Measurements from ENCODE around the gene TGFBI. TPM values are rescaled to one million over a fixed set of nuclear protein-coding genes. Genes with fewer than 3 reads are reported as not detected.

Gene TGFBI
- polyA plus RNA-seq, 4 donors: 232 to 295 (median 263) TPM

- peak in 2 of 4 donors; percentile 68 to 72 for DNase-seq (ENCODE audit: low read depth in 4 of 4, low spot score in 3 of 4)
Observed at GRCh38 chr5:136082390-136083193, 53.8 kb downstream of the TGFBI start.

- no peak for DNase-seq (ENCODE audit: low read depth in 4 of 4, low spot score in 3 of 4)
Observed at GRCh38 chr5:136084698-136085097, 55.9 kb downstream of the TGFBI start.

GRCh38 chr5:136086783-136087566 is 58.2 kb downstream of the TGFBI start:
- DNase-seq (ENCODE audit: low read depth in 4 of 4, low spot score in 3 of 4): no peak

- DNase-seq (ENCODE audit: low read depth in 4 of 4, low spot score in 3 of 4): no peak
Observed at GRCh38 chr5:136087961-136088871, 59.4 kb downstream of the TGFBI start.

GRCh38 chr5:136089791-136090190 is 61.0 kb downstream of the TGFBI start:
- DNase-seq (ENCODE audit: low read depth in 4 of 4, low spot score in 3 of 4): no peak

- DNase-seq (ENCODE audit: low read depth in 4 of 4, low spot score in 3 of 4): no peak
Observed at GRCh38 chr5:136090319-136090718, 61.5 kb downstream of the TGFBI start.

- DNase-seq (ENCODE audit: low read depth in 4 of 4, low spot score in 3 of 4): no peak
Observed at GRCh38 chr5:136094189-136094912, 65.6 kb downstream of the TGFBI start.

- no peak for DNase-seq (ENCODE audit: low read depth in 4 of 4, low spot score in 3 of 4)
Observed at GRCh38 chr5:136094913-136095641, 66.3 kb downstream of the TGFBI start.

- DNase-seq (ENCODE audit: low read depth in 4 of 4, low spot score in 3 of 4): no peak
Observed at GRCh38 chr5:136098176-136098575, 69.4 kb downstream of the TGFBI start.

GRCh38 chr5:136099870-136100269 is 71.1 kb downstream of the TGFBI start:
- DNase-seq (ENCODE audit: low read depth in 4 of 4, low spot score in 3 of 4): no peak

GRCh38 chr5:136101884-136102283 is 73.1 kb downstream of the TGFBI start:
- DNase-seq (ENCODE audit: low read depth in 4 of 4, low spot score in 3 of 4): no peak

GRCh38 chr5:136103118-136103517 is 74.3 kb downstream of the TGFBI start:
- DNase-seq (ENCODE audit: low read depth in 4 of 4, low spot score in 3 of 4): no peak

GRCh38 chr5:136104306-136104965 is 75.6 kb downstream of the TGFBI start:
- no peak for DNase-seq (ENCODE audit: low read depth in 4 of 4, low spot score in 3 of 4)

- no peak for DNase-seq (ENCODE audit: low read depth in 4 of 4, low spot score in 3 of 4)
Observed at GRCh38 chr5:136106351-136107031, 77.7 kb downstream of the TGFBI start.

- DNase-seq (ENCODE audit: low read depth in 4 of 4, low spot score in 3 of 4): no peak
Observed at GRCh38 chr5:136108180-136108611, 79.4 kb downstream of the TGFBI start.

- peak in 1 of 4 donors; percentile 40 for DNase-seq (ENCODE audit: low read depth in 4 of 4, low spot score in 3 of 4)
Observed at GRCh38 chr5:136108766-136109165, 80.0 kb downstream of the TGFBI start.

GRCh38 chr5:136109453-136110135 is 80.8 kb downstream of the TGFBI start:
- no peak for DNase-seq (ENCODE audit: low read depth in 4 of 4, low spot score in 3 of 4)
